Skeletal muscle cell (primary cell): ENCODE results near the gene NAA40.
A peak's percentile ranks its signal among the peaks of the same experiment; 100 is the strongest.
"Not testable (repeated sequence)": the region's sequence is repeated elsewhere in the genome, so short reads cannot be mapped to it uniquely, and the experiment has no call there.

Experiments used
- DNase-seq: peaks from one replicate; pipeline ENCODE4 v3.0.0-alpha.2; 2010; ENCODE audit warnings: low read depth
- H3K4me3 ChIP-seq: 2 replicates; pipeline ENCODE4 v1.5.1; 2011; ENCODE audit warnings: low read depth, mild to moderate bottlenecking, control low read depth, low read length, moderate library complexity

NAA40 gene

DNA sequence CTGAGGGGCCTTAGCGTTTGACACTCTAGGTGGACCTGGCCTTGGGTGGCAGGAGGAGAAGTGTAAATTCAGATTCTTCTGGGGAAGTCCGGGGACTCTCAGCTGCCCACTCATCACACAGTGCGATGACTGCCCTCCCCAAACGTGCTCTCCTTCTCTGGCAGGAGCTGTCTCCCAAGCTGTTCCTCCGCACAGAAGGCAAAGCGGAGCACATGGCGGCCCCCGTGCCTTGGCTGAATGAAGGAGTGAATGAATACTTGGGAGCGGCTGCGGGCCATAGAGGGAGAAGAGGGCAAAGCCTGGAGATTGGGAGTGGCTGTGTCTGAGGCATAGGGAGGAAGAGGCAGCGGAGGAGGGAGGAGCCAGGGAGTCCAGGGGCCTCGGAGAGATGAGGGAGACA is 6.9 kb upstream of the NAA40 start:
- no peak for DNase-seq
- H3K4me3 ChIP-seq: no peak overlapping the region

DNA sequence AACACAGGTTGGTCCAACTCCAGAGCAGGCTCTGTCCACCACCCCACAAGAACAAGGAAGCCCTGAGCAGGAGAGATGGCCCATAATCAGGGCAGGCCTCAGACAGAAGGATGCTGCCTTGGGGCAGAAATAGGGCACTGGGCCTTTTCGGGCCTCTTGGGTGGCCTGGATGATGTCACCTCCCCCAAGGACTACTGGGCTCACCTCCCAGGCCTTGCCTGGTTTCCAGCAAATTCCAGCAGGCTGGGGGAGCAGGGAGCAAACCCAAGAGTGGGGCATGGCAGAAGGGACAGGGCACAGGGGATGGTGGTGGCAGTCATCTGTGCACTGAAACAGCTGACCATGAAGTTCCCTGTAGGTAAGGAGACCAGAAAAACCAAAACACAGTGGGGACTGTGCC is 5.3 kb upstream of the NAA40 start:
- no peak for DNase-seq
- no peak overlapping the region for H3K4me3 ChIP-seq

DNA sequence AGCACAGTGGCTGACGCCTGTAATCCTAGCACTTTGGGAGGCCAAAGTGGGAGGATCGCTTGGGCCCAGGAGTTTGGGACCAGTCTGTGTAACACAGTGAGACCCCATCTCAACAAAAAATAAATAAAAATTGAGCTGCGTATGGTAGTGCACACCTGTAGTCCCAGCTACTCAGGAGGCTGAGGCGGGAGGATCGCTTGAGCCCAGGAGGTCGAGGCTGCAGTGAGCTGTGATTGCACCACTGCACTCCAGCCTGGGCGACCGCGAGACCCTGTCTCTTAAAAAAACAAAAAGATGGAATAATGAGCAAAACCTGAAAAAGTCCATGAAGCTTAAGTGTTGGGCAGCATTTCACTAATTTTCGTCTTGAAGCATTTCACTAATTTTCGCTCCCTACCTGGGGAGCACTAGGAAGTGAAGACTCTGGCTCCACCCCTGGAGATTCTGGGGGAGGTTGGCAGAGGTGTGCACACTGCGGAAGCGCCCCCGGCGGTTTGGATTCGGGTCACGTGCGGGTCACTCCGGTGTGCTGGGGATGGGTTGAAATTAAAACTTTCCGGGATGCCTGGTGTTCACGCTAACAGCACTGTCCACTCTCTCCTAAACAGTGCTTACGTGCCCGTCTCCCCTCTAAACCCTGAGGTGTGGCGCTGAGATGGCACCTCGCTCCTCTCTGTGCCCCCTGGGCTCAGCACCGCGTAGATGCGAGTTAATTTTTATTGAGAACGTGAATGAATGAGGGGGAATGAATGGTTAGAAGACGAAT is 906 bp upstream of the NAA40 start:
- peak overlapping the region; percentile 76 for H3K4me3 ChIP-seq
- no peak for DNase-seq

DNA sequence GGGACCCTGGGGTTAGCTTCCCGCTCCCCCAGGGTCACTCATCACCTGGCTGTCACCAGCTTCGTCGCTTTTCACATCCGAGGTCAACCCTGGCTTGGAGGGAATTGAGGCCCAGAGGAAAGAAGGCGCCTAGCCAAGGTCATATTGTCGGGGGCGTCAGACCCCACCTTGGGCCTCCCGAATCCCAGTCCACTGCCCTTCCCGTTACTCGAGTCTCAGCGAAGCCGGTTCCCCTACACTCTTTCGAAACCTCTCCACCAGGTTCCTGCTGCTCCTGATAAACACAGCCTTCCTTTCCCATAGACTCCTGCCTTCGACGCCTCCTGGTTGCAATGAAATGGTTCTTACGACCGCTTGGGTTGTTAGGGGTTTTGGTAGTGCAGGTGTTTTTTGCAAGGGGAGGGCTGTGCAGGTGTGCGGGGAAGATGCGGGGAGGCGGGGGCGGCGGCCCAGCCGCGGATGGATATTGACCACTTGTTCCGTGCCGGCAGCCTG is 642 bp downstream of the NAA40 start:
- peak overlapping the region; percentile 76 for H3K4me3 ChIP-seq
- DNase-seq: no peak

DNA sequence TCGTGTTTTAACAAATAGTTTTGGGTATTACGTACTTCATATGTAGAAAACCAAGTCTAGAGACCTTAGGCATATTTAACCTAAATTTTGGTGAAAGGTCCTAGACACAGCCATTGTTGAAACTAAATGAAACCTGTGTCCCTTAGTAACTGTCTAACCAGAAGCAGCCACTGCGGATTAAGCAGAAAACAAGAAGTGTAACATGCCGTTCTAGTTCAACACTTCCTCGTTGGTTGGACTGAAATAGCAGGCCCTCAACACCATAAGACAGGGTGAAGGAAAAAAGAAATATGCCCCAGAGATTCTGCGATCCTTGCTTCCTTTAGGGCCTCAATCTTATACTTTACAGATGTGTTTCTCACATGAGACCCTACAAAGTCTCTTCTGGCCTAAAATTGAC is 2.0 kb downstream of the NAA40 start:
- H3K4me3 ChIP-seq: no peak overlapping the region
- no peak for DNase-seq

DNA sequence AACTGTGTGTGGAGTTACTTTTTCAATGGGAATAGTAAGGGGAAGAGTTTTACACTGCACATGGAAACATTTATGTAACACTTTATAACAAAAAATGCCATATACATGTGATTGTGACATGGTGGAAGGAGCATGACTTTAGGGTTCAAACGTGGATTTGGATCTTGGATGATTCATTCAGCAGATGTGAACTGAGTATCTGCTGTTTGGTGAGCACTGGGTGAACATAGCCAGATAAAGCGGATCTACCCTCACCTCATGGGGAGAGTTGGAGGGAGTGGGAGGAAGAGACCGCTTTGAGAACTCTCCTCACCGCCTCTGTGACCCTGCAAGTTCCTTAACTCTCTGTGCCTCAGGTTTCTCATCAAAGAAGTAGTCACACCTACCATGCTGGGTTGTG is 3.1 kb downstream of the NAA40 start:
- no peak for DNase-seq
- no peak overlapping the region for H3K4me3 ChIP-seq

DNA sequence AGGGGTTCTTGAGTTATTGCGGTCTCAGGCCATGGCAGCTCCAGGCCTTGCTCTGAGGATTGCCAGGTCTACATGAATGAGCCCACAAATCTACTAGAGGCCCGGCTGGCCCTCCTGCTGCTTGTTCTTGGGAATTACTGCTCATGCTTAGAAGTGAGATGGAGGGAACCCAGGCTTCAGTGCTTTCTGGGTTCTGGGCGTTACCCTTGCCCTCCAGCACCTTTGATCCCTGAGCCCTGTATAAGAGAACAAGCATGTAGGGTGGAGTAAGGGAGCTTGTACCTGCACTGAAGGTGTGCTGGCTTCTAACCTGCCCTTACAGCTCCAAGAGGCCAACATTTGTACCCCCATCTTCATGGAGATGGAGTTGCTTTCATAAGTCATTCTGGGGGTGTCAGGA is 4.0 kb downstream of the NAA40 start:
- DNase-seq: no peak
- no peak overlapping the region for H3K4me3 ChIP-seq

DNA sequence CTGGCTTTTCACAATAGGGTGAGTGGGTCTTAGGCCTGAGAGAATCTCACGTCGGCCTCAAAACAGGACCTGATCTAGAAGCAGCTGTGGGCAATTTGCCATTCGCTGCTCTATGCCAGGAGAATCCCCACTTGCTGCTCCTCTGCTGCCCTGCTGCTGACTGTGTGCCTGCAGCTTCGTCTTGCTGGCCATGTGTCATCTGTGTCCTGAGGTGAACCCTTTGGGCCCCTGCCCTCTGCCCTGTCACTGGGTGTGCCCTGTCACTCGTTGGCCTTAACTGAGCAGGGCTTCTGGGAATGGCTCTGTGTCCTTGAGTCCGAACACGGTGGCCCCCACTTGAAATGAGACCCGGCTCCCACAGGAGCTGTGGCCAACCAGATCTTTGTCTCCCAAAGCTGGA is 6.2 kb downstream of the NAA40 start:
- DNase-seq: no peak
- H3K4me3 ChIP-seq: no peak overlapping the region

DNA sequence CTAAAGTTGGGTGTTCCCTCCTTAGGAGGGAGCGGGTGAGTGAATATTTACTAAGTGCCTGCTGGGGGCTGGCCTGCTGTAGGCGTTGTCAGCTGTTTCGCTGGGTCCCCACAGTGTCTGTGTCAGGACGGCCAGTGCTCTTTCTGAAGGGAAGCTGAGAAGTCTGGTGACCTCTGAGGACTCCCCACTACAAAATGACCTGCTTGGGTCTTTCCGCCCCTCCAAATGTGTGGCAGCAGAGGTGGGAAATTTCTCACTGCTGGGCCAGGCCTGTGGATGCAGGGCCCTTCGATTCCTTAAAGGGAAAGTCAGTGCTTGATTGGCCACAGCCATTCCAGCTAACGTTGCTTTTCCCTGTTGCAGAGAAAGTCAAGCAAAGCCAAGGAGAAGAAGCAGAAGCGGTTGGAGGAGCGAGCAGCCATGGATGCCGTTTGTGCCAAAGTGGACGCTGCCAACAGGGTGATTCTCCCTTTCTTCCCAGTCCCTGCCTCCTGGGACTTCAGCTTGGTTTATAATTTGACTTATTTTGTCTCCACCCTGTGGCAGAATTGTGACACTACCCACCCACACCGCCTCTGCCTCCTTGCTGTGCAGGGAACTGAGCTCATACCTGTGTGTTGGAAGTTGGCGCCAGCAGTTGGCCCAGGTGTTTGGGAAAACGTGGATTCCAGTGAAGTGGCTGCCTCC is 6.8 kb downstream of the NAA40 start:
- DNase-seq: no peak
- no peak overlapping the region for H3K4me3 ChIP-seq

DNA sequence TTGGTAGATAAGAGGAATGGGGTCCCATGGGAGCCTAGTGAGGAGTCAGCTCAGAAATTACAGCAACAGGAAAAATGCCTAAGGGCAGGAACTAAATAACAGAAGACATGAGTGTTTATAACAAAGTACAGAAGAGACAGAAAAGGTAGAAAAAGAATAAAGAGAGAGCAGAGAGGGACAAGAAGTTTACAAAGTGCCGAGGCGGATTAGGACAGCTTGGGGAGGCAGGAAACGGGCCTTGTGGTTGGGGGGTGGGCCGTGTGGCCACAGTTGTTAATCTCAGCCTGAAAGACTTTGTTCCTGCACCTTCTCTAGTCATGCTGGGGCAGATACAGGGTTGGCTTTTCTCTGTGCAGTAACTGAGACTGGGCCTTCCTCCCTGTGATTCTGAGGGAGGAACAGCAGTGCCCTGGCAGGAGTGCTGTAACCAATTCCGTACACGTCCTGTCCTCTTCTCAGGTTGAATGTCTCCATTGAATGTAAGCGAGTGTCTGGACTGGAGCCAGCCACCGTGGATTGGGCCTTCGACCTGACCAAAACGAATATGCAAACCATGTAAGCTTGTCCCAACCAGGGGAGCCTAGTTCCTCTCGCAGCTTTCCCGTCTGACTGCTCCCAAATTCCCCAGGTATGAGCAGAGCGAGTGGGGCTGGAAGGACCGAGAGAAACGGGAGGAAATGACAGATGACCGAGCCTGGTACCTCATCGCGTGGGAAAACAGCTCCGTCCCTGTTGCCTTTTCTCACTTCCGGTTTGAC is 13.2 kb downstream of the NAA40 start:
- no peak overlapping the region for H3K4me3 ChIP-seq
- no peak for DNase-seq

DNA sequence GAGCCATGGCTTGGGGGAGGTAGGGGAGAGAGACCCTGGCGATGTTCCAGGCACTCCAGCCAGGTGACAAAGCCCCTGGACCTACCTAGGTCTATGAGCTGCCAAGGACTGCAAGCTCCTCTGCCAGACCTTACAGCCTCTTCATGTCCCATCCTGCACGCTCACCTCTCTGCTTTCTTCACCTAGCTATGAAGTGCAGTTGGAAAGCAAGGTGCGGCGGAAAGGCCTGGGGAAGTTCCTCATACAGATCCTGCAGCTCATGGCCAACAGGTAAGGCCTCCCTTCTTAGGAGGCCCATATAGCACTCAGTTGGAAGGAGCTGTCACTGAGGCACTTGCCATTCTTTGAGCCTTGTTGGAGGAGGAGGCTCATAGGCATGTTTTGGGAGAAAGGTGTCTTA is 13.8 kb downstream of the NAA40 start:
- no peak for DNase-seq
- H3K4me3 ChIP-seq: no peak overlapping the region

DNA sequence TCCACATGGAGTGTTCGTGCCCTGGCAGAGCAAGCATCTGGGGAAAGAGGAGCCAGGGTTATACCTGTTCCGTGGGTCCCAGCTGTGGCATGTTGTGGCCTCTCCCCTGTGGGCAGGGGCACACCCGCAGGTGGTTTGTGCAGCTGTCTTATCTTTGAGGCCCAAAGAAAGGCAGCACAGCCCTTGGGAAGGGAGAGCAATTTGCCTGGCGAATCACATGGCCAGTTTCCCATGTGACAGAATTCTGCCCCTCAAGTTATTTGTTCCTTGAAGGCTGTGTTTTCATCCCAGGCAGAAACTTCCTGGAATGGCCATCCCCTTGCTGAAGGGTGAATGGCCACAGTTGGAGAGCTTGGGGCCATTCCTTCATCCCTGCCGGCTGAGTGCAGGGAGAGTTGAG is 19.2 kb downstream of the NAA40 start:
- DNase-seq: no peak
- no peak overlapping the region for H3K4me3 ChIP-seq

DNA sequence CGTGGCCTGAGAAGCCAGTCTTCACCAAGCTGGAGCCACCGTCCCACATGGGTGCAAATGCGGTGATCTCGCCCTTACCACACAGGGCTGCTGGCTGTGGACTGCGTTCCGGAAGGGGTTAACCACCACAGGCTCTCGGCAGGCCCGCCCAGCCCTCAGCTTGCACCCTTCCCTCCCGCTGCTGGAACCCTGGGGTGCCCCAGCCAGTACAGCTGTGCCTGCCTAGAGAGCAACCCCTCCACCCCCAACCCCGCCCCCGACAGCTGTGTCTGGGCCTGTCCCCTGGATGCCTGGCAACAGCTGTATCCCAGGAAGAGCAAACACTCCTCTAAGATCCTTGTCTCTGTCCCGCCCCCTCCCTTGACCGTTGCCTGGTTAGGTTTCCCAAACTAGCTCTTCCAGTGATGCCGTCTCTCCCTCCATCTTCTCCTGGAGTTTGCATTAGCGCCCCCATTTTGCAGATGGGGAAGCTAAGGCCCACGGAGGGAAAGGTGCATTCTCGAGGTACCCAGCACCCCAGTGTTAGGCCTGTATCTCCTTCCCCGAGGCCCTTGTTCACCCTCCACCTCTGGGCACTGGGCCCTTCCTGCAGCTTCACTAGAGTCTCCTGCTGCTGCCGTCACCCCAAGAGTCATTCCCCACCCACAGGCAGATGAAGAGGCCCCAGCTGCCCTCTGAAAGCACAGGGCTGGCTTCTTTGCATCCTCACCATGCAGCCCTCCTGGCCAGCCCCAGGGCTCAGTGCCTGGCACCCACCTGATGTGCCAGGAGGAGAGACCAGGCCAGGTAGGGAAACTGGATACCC is 23.0 kb downstream of the NAA40 start:
- H3K4me3 ChIP-seq: no peak overlapping the region
- DNase-seq: peak; percentile 37

DNA sequence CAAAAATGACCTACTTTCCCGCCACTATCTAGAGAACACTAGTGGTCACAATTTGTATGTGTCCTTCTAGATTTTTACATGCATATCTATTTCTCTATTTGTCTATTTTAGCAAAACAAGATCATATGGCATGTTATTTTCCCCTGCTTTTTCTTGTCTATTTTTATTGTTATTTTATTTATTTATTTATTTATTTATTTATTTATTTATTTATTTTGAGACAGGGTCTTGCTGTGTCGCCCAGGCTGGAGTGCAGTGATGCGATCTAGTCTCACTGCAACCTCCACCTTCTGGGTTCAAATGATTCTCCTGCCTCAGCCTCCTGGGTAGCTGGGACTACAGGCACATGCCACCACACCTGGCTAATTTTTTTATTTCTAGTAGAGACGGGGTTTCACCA is 25.1 kb downstream of the NAA40 start:
- not testable (repeated sequence) for H3K4me3 ChIP-seq, DNase-seq

DNA sequence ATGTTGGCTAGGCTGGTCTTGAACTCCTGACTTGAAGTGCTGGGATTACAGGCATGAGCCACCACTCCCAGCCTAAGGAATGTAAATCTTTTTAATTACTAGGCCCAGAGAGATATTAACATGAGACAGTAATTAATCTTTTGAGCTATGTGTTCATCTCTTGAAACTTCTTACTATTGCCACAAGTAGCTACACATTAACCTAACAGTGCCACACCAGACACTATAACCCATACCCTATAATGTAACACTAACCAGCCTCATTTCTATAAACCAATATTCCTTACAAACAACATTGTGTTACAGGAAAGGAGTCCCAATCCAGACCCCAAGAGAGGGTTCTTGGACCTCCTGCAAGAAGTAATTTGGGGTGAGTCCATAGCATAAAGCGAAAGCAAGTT is 27.6 kb downstream of the NAA40 start:
- H3K4me3 ChIP-seq: no peak overlapping the region

DNA sequence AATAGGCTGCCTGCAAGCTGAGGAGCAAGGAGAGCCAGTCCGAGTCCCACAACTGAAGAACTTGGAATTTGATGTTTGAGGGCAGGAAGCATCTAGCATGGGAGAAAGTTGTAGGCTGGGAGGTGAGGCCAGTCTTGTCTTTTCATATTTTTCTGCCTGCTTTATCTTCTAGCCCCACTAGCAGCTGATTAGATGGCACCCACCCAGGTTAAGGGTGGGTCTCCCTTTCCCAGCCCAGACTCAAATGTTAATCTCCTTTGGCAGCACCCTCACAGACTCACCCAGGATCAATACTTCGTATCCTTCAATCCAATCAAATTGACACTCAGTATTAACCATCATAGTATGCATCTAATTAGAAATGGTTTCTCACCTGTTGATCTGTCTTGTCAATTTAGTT is 30.7 kb downstream of the NAA40 start:
- no peak for DNase-seq
- no peak overlapping the region for H3K4me3 ChIP-seq

More for the DNA sequence above, 27.6 kb downstream of the NAA40 start:
- no peak for DNase-seq

DNA sequence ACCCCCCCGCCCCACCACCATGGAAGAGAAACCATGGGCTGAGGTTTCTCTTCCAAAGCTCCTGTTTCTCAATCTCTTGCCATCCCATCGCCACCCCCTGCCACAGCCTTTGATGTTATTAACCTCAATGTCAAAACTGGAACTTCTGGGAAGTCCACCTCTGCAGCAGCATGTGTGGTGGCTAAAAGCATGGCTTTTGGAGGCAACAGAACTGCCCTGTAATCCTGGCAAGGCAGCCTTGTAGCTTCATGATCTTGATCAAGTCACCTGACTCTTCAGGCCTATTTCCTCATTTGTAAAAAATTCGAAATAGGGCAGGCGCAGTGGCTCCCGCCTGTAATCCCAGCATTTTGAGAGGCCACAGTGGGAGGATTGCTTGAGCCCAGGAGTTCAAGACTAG is 32.1 kb downstream of the NAA40 start:
- no peak overlapping the region for H3K4me3 ChIP-seq
- no peak for DNase-seq

DNA sequence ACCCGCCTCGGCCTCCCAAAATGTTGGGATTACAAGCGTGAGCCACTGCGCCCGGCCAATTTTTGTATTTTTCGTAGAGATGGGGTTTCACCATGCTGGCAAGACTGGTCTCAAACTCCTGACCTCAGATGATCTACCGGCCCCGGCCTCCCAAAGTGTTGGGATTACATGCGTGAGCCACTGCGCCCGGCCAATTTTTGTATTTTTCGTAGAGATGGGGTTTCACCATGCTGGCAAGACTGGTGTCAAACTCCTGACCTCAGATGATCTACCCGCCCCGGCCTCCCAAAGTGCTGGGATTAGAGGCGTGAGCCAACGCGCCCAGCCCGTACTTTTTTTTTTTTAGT is 35.1 kb downstream of the NAA40 start:
- H3K4me3 ChIP-seq, DNase-seq: not testable (repeated sequence)

DNA sequence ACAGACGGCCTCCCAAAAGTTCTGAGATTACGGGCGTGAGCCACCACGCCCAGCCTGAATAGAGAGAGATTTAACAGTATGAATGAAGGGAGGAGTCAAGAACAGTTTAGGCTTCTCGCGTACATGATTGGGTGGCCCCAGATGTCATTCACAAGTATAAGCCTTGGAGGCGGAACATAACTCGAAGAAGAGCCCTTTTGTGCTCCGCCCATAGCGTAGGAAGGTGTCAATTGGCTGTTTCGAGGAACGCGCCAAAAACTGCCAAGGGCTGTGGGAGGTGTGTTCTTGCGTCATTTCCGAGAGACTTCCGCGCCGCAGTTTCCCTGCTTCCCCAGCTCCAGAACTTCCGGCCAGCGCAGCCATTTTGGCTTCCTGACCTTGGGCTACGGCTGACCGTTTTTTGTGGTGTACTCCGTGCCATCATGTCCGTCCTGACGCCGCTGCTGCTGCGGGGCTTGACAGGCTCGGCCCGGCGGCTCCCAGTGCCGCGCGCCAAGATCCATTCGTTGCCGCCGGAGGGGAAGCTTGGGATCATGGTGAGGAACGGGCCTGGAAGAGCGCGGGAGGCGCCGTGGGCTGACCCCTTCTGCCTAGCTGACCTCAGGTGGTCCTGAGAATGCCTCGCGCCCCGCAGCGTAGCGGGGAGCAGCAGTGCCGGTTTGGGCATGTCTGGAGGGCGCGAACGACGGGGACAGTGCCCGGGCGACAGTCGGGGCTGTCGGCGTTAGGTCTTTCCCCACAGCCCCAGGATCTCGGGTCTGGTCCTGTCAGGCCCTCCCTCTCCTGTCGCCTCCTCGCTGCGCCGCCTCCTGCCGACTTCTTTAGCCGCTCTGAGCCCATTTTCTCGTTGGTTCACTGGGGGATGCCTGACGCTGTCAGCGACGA is 35.7 kb downstream of the NAA40 start, which contains the start of gene COX8A:
TSS of gene COX8A (plus strand) at position 362 of the 885 bp plus-strand sequence. CDS start at position 423, 61 bp downstream.
- H3K4me3 ChIP-seq: peak within 1 kb of the TSS; percentile 76
- peak; percentile 98 for DNase-seq
